Globus pallidus (tissue), 1 donor: ENCODE measurements around the gene ZDHHC8.
A peak's percentile ranks its signal among the peaks of the same experiment; 100 is the strongest.

Experiments used
- DNase-seq: peaks from one replicate; pipeline ENCODE4 v3.0.0-alpha.2; 2015; ENCODE audit warnings: low spot score

The ZDHHC8 gene

GRCh38 chr22:20128902-20129746 lies 2.5 kb upstream of the ZDHHC8 start:
- DNase-seq, result no peak

GRCh38 chr22:20129747-20130014 lies 1.9 kb upstream of the ZDHHC8 start:
- no peak for DNase-seq

DNA sequence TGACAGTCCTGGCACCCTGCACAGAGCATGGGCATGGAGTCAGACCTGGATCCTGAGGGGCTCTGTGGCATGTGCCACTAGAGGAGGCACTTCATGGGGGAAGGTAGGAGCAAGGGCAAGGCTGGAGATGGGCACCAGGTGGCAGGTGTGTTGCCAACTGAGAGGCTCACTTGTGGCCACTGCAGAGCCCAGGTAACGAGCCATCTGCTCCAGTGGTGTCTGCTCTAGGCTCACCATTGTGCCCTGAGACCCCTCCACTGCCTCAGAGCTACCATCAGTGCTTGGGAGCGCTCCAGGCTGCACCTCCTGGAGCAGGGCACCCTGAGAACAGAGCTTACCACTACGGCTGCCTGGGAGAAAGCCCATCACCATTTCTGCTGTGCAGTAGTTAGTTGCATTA lies 1.3 kb upstream of the ZDHHC8 start:
- no peak for DNase-seq

DNA sequence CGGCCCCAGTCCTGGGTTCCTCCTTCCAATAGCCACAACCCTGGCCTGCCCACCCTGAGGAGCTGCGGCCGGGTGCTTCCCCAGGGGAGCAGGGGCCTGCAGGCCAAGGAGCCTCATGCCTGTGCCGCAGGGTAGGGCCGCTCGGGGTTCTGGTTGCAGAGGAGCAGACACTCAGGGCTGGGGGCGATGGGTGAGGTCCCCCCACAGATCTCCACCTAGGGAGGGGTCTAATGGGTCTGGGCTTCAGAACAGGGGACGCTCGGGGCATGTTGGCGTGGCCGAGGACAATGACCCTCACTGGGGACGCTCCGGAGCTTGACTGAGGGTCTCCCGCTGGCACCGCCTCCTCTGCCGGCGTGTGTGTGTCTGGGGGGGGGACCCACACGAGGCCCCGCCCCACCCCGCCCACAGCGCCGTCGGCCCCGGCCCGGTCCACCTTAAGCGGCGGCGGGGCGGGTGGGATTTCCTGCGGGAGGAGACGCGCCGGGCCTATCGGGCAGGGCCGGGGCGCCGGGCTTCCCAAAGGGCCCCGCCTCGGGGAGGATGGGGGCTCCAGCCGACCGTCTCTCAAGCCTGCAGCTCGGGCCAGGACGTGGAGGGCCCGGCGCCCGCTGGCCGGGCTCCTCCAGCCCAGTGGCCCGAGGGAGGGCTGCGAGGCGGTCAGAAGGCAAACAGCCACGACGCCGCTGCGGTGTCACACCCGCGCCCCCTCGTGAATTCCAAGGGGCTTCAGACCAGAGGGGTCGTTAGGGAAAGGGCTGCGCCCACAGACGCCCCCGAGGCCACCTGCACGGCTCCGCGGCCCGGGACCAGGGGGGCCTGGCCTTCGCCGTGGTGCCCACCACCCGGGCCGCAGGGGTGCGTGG lies 640 bp upstream of the ZDHHC8 start:
- DNase-seq, result peak; percentile 87

DNA sequence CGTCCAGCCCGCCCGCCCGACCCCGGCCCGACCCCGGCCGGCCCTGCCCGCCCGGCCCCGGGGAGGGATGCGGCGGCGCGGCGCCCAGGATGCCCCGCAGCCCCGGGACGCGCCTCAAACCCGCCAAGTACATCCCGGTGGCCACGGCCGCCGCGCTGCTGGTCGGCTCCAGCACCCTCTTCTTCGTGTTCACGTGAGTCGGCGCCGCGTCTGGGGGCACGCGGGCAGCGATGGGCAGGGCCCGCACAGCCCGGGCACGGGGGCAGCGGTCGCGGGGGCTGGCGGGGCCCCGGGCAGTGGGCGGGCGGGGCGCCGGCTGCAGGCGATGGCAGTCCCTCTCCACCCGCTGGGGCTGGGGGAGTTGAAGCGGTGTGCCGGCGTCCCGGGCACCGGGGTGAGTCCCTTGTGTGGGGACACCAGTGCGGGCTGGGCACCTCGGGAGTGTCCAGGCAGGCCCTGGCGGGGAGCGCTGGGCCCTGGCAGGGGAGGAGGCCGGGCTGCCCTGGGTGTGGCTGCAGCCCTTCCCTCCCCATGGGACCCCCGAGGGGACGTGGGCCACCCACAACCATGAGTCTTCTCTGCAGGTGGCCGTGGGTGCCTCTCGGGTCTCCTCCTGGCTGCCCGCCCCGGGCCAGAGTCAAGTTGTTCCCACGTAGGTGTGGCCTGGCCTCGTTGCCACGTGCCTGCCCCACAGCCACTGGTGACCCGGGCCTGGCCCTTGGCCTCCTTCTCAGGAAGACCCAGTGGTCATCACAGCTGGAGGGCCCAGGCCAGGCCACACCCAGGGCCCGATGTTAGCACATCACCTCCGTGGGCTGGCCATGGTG lies 468 bp downstream of the ZDHHC8 start:
- DNase-seq, result no peak

DNA sequence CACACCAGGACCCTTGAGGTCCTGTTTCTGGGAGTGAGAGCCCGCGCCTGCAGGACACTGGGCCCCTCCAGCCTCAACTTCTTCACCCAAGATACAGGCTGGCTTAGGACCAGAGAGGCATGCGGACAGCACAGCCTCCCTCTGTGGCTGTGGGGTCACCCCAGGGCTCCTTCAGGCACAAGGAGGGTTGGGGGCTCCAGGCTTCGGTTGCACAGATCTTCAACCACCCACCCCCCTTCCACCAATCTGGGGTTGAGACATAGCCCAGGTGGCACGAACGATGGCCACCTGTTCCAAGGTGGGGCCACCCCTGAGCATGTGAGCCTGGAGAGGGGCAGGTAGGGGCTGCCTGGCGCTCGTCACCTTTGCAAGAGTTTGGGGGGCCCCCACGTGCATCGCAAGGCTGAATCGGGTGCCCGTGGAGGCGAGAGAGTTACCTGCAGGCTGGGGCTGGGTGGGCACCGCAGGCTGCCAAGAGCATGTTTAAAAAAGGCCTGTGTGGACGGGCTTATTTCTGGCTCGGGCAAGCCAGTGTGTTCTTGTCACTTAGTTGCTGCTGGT lies 1.2 kb downstream of the ZDHHC8 start:
- DNase-seq, result no peak

DNA sequence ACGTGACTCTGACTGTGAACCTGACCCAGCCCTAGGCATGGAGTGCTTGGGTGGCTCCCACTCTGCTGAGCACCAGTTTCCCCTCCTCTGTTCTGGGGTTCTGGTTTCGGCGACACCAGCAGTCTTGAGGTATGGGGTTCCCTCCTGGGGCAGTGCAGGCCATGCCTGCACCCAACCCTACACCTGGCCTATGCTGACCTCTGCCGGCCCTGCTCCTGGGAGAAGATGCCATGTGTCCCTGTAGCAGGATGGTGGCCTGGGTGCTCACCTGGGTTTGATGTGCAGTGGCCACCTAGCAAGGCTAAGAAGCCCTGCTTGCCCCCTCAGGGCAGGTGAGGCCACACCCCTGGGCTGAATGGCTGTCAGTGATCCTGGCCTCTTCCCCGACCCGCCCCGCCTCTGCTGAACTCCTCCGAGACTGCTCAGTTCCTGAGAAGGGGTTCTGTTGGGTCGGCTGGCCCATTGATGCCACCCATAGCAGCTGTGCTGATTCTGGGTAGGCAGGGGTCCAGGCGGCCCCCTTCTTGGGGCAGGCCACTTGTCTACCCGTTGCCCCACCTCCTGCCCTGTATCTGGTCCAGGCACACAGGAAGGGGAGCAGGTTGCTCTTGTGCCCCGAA lies 2.4 kb downstream of the ZDHHC8 start:
- DNase-seq, result no peak

DNA sequence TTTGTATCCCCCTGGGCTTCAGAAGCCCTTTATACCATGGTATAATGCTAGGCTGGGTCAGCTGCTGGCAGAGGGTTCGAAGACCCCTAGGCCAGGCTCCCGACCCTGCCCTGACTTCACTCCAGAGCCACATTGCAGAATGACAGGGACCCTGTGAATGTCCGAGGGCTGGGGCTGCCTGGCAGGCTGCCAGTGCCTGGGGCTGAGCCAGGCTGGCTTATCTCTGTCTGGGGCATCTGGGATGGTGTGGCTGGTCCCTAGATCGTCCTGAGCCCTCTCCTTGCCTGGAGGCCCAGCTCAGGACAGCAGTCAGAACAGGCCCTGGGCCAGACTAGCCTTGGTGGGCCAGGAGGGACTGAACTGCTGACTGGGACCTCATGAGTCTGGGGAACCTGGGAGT lies 3.7 kb downstream of the ZDHHC8 start:
- no peak for DNase-seq

DNA sequence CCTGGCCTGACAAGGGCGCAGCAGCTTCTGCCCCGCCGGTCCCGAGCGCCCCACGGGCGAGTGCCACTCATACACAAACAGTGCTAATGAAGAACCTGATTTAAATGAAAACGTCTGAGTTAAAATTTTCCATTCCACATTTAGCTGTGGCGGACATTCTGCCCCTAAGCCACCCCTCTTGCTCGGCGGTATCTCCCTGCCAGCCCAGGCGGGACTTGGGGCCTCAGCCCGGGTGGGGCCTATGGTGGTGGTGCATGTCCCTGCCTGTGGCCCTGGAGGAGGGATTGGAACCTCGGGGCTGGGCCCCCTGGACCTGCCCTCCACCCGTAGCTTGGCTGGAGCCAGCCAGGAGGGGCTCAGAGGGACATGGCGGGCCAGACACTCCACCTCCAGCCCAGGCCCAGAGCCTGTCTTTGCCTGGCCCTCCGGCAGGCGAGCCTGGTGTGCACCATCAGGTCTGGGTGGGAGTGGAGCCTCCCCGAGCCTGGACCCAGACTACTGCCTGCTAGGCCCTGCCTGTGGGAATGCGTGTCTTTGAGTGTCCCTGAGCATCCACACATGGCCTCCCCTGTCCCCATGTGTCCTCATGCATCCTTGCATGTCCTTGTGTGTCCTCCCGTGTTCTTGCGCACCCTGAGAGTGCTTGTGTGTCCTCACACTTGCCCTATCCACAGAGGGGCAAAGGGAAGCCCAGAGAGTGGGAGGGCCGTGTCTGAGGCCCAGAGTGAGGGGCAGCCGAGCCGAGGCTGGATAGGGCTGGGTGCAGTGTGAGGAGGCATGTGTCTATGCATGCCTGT lies 4.4 kb downstream of the ZDHHC8 start:
- no peak for DNase-seq

GRCh38 chr22:20136603-20136873 lies 4.9 kb downstream of the ZDHHC8 start:
- no peak for DNase-seq

DNA sequence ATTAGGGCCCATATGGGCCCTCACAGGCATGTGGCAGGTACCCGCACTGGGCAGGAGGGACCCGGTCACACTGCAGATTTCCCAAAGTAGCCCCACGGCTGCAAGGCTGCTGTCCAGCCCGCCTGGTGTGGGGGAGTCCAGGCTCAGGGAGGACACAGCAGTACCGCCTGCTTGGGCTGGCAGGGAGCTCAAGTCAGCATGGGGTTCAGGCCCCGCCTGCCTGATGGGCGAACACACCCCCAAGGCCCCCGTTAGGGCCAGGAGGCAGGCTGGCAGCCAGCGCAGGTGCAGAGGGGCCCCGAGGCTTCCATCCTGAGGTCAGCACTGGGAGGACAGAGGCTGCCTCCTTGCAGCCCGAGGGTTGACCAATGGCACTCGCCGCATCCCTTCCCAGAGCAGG lies 5.5 kb downstream of the ZDHHC8 start:
- DNase-seq, result no peak

- no peak for DNase-seq
Observed at GRCh38 chr22:20137671-20138416, 6.2 kb downstream of the ZDHHC8 start.

GRCh38 chr22:20138417-20138738 lies 6.8 kb downstream of the ZDHHC8 start:
- no peak for DNase-seq

DNA sequence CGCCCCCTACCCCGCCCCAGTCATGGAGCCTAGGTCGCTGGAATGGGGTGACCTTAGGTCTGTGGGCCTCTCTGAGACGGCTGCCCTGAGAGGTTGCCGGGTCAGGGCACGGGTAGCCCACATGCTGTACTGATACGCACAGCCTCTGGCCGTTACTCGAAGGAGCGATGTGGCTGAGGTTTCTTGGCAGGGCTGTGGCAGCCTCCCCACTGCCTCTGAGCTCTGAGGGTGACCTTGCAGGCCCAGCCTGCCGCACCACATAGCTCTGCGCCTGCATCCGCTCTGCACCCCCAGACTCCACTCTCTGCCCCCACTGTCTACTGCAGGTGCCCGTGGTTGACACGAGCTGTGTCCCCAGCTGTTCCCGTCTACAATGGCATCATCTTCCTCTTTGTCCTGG lies 7.3 kb downstream of the ZDHHC8 start:
- no peak for DNase-seq

DNA sequence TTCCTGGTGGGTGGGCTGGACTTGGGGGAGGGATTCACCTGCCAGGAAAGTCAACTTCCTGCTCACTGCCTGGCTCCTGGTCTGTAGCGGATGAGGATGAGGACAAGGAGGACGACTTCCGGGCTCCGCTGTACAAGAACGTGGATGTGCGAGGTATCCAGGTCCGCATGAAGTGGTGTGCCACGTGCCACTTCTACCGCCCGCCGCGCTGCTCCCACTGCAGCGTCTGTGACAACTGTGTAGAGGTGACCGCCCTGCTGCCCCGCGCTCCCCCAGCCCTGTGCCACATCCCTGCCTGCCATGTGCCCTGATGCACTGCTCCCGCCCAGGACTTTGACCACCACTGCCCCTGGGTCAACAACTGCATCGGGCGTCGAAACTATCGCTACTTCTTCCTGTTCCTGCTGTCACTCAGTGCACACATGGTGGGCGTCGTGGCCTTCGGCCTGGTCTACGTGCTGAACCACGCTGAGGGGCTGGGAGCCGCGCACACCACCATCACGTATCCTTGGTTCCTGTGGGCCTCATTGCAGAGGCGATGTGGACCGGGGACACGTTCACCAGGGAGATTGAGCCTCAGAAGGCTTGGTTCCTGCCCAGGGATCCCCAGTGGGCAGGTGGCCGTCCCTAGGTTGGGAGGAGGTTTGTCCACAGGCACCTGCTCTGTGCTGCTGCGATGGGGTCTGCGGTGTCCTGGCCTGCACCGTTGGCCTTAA lies 7.9 kb downstream of the ZDHHC8 start:
- DNase-seq, result no peak

GRCh38 chr22:20140107-20140445 lies 8.5 kb downstream of the ZDHHC8 start:
- no peak for DNase-seq

DNA sequence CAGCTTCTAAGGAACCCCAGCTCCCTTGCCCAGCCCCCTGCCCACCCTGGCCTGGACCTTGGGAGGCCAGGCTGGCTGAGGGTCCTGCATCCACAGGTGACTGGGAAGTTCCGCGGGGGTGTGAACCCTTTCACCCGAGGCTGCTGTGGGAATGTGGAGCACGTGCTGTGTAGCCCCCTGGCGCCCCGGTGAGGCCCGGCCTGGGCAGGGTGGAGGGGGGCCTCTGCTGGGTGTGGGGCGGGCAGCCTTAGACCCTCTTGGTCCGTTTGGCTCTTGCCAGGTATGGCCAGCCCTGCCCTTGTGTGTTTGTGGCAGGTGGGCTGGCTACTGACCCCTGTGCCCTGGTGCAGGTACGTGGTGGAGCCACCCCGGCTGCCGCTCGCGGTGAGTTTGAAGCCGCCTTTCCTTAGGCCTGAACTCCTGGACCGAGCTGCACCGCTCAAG lies 8.9 kb downstream of the ZDHHC8 start:
- DNase-seq, result no peak

- no peak for DNase-seq
Observed at GRCh38 chr22:20141186-20142077, 9.8 kb downstream of the ZDHHC8 start.
